ENCODE data around the gene SHKBP1. TPM values are rescaled to one million over a fixed set of nuclear protein-coding genes. Genes with fewer than 3 reads are reported as not detected.
"Not testable (repeated sequence)": the region's sequence is repeated elsewhere in the genome, so short reads cannot be mapped to it uniquely, and the experiment has no call there.

SHKBP1 gene
- total RNA-seq, 2 donors from 2014 or later: 53.6 to 87.8 TPM

DNA sequence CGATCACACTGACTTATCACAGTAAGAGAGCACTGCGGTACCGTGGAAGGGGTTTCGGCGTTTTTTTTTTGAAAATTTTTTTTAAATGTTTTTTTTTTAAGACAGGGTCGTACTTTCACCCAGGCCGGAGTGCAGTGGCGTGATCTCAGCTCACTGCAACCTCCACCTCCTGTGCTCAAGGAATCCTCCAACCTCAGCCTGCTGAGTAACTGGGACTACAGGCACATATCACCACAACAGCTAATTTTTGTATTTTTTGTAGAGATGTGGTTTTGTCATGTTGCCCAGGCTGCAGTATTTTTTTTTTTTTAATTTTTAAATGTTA is 43.5 kb downstream of the SHKBP1 start:
- Histone ChIP-seq H3K27ac (no peak overlapping the region), H3K4me1 (no peaks in the 10 kb centered on the region), H3K9ac (ENCODE audit: low read depth in 2 of 2, low read length in 2 of 2) (no peak overlapping the region), H3K27me3 (no peaks in the 10 kb centered on the region), H3K36me3 (no peaks in the 10 kb centered on the region), H3K9me3 (no peaks in the 10 kb centered on the region), H3K4me3 (no peak overlapping the region)
- DNase-seq: no peak
- TF ChIP-seq, protein P1, sequence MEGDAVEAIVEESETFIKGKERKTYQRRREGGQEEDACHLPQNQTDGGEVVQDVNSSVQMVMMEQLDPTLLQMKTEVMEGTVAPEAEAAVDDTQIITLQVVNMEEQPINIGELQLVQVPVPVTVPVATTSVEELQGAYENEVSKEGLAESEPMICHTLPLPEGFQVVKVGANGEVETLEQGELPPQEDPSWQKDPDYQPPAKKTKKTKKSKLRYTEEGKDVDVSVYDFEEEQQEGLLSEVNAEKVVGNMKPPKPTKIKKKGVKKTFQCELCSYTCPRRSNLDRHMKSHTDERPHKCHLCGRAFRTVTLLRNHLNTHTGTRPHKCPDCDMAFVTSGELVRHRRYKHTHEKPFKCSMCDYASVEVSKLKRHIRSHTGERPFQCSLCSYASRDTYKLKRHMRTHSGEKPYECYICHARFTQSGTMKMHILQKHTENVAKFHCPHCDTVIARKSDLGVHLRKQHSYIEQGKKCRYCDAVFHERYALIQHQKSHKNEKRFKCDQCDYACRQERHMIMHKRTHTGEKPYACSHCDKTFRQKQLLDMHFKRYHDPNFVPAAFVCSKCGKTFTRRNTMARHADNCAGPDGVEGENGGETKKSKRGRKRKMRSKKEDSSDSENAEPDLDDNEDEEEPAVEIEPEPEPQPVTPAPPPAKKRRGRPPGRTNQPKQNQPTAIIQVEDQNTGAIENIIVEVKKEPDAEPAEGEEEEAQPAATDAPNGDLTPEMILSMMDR (IDR thresholded peaks at IDR 0.05): no peak
- intact Hi-C loops (cut with DNase I): no loop called here

DNA sequence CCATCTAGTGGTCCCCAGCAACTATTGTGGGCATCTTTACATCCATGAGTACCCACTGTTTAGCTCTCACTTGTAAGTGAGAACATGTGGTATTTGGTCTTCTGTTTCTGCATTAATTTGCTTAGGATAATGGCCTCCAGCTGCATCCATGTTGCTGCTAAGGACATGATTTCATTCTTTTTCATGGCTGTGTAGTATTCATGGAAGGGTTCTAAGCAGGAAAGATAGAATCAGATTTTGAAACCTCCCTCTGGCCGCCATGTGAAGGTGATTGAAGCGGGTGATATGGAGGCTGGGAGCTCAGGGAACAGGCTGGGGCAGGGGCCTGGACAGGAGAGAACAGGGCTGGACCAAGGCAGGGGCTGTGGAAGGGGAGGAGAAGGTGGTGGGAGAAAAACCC is 44.6 kb downstream of the SHKBP1 start:
- no peaks in the 10 kb centered on the region for H3K4me1 ChIP-seq
- H3K9ac ChIP-seq (ENCODE audit: low read depth in 2 of 2, low read length in 2 of 2): no peak overlapping the region
- H3K9me3 ChIP-seq: no peaks in the 10 kb centered on the region
- intact Hi-C loops (cut with DNase I): no loop called here
- TF ChIP-seq, protein P1 (IDR thresholded peaks at IDR 0.05): no peak
- no peak overlapping the region for H3K4me3 ChIP-seq
- H3K36me3 ChIP-seq: no peaks in the 10 kb centered on the region
- DNase-seq: no peak
- no peaks in the 10 kb centered on the region for H3K27me3 ChIP-seq
- no peak overlapping the region for H3K27ac ChIP-seq

DNA sequence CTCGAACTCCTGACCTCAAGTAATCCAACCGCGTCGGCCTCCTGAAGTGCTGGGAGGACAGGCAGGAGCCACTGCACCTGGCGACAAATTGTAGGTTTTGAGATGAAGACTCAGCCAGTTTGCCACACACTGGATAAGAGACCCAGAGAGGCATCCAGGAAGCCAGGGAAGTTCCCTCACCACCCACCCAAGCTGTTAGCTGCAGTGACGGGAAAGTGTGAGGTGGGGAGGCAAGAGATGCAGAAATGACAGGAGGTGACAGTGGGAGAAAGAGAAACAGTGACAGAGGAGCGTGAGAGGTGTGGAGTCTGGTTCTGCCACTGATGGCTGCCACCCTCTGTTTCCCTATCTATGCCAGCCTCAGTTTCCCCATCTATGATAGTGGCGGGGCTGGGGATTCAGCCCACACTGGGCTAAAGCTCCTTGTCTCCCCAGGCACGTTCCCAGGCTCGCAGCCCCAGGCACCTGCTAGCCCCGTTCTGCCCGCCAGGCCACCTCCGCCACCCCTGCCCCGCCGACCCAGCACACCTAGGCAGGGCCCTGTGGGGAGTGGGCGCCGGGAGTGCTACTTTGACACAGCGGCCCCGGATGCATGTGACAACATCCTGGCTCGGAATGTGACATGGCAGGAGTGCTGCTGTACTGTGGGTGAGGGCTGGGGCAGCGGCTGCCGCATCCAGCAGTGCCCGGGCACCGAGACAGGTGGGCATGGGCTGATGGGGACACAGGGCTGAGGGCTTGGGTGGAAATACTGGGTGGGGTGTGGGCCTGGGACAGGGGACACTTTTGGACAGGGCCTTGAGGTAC is 45.5 kb downstream of the SHKBP1 start:
- H3K9ac ChIP-seq (ENCODE audit: low read depth in 2 of 2, low read length in 2 of 2): no peak overlapping the region
- no peaks in the 10 kb centered on the region for H3K36me3 ChIP-seq
- TF ChIP-seq, protein P1 (IDR thresholded peaks at IDR 0.05): no peak
- no peak for DNase-seq
- no peaks in the 10 kb centered on the region for H3K9me3 ChIP-seq
- no peak overlapping the region for H3K4me3 ChIP-seq
- no peak overlapping the region for H3K27ac ChIP-seq
- intact Hi-C loops (cut with DNase I): no loop called here
- no peaks in the 10 kb centered on the region for H3K27me3 ChIP-seq
- no peaks in the 10 kb centered on the region for H3K4me1 ChIP-seq

DNA sequence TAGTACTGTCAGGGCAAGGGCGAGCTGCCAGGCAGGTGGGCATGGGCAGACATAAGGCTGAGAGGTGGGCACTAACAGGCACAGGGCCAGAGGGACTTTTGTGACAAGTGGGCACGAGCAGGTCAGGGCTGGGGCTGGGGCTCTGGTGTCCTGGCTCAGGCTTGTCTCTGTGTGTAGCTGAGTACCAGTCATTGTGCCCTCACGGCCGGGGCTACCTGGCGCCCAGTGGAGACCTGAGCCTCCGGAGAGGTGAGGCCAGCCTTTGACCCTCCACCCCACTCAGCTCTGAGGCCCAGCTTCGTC is 46.1 kb downstream of the SHKBP1 start:
- H3K9me3 ChIP-seq: no peaks in the 10 kb centered on the region
- intact Hi-C loops (cut with DNase I): no loop called here
- no peak overlapping the region for H3K9ac ChIP-seq (ENCODE audit: low read depth in 2 of 2, low read length in 2 of 2)
- TF ChIP-seq, protein P1 (IDR thresholded peaks at IDR 0.05): no peak
- H3K27ac ChIP-seq: no peak overlapping the region
- no peaks in the 10 kb centered on the region for H3K36me3 ChIP-seq
- no peaks in the 10 kb centered on the region for H3K4me1 ChIP-seq
- no peak overlapping the region for H3K4me3 ChIP-seq
- H3K27me3 ChIP-seq: no peaks in the 10 kb centered on the region
- DNase-seq: no peak

DNA sequence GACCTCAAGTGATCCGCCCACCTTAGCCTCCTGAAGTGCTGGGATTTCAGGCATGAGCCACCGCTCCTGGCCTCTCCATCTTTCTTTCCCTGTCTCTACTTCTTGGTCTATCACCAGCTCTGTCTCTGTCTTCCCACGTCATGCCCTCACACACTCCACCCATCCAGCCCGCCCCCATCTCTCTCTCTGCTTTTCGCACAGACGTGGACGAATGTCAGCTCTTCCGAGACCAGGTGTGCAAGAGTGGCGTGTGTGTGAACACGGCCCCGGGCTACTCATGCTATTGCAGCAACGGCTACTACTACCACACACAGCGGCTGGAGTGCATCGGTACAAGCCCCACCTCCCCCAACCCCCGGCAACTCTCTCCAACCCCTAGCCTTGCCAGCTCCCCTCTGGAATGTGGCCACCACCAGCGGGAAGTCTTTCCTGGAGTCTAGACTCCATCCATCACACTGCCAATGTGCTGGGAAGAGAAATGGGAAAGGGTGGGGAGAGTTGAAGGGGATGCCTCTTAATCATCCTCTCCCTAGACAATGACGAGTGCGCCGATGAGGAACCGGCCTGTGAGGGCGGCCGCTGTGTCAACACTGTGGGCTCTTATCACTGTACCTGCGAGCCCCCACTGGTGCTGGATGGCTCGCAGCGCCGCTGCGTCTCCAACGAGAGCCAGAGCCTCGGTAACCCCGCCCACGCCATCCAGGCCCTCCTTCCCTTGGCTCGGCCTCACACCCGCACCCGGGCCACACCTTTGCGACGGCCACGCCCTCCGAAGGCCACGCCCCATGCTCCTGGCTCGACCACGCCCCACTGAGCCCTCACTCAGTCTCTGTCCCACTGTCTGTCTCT is 47.0 kb downstream of the SHKBP1 start:
- H3K4me1 ChIP-seq: no peaks in the 10 kb centered on the region
- no peak overlapping the region for H3K9ac ChIP-seq (ENCODE audit: low read depth in 2 of 2, low read length in 2 of 2)
- H3K36me3 ChIP-seq: no peaks in the 10 kb centered on the region
- no peaks in the 10 kb centered on the region for H3K27me3 ChIP-seq
- H3K4me3 ChIP-seq: no peak overlapping the region
- DNase-seq: peak; percentile 92
- TF ChIP-seq, protein P1 (IDR thresholded peaks at IDR 0.05): no peak
- intact Hi-C loops (cut with DNase I): no loop called here
- H3K27ac ChIP-seq: no peak overlapping the region
- H3K9me3 ChIP-seq: no peaks in the 10 kb centered on the region

DNA sequence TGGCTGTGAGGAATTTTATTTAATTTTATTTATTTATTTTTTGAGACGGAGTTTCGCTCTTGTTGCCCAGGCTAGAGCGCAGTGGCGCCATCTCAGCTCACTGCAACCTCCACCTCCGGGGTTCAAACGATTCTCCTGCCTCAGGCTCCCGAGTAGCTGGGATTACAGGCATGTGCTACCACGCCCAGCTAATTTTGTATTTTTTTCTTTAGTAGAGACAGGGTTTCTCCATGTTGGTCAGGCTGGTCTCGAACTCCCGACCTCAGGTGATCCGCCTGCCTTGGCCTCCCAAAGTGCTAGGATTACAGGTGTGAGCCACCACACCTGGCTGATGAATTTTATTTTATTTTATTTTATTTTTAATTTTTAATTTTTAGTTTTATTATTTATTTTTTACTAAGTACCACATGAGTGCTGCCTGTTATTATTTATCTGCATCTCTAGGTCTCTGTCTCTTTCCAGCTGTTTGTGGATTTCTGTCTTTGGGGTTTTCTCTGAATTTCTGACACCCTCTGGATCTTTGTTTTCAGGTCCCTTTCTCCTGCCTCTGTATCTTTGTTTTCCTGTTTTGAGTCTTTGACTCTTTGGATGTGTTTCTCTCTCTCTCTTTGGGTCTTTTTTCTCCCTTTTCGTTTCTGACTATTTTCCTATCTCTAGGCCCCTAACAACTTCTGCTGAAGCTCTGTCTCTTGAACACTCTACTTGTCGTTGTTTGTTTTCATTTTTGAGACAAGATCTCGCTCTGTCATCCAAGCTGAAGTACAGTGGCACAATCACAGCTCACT is 47.9 kb downstream of the SHKBP1 start:
- H3K9ac ChIP-seq (ENCODE audit: low read depth in 2 of 2, low read length in 2 of 2); DNase-seq: not testable (repeated sequence)

More for the DNA sequence above, 47.9 kb downstream of the SHKBP1 start:
- H3K27ac ChIP-seq; intact Hi-C loops (cut with DNase I); H3K4me1 ChIP-seq; H3K27me3 ChIP-seq; H3K36me3 ChIP-seq; H3K4me3 ChIP-seq; H3K9me3 ChIP-seq: not testable (repeated sequence)

Data from colonic mucosa (tissue), 4 donors.